Effector memory CD4-positive, alpha-beta T cell (primary cell): ENCODE results near the gene ST6GAL1.
"Not testable (repeated sequence)": the region's sequence is repeated elsewhere in the genome, so short reads cannot be mapped to it uniquely, and the experiment has no call there.

Experiments used
- DNase-seq, 3 donors: peaks; one replicate each; pipeline ENCODE4 v3.0.0-alpha.2; 2020
- H3K27ac ChIP-seq: 2 replicates; pipeline ENCODE4 v1.7.0; 2013; ENCODE audit warnings: mild to moderate bottlenecking, low read length, moderate library complexity; ENCODE audit not compliant: insufficient read depth, poor library complexity, severe bottlenecking
- H3K27me3 ChIP-seq: replicated peaks from 2 replicates; pipeline ENCODE4 v1.7.0; 2013; ENCODE audit warnings: mild to moderate bottlenecking, low read length; ENCODE audit not compliant: insufficient read depth, control insufficient read depth, poor library complexity, severe bottlenecking
- H3K36me3 ChIP-seq: 2 replicates; pipeline ENCODE4 v1.7.0; 2013; ENCODE audit warnings: mild to moderate bottlenecking, low read length, moderate library complexity; ENCODE audit not compliant: control insufficient read depth, insufficient read depth
- H3K4me1 ChIP-seq: 2 replicates; pipeline ENCODE4 v1.7.0; 2013; ENCODE audit warnings: low read length, mild to moderate bottlenecking; ENCODE audit not compliant: control insufficient read depth, insufficient read depth, poor library complexity, severe bottlenecking
- H3K4me3 ChIP-seq: 2 replicates; pipeline ENCODE4 v1.7.0; 2013; ENCODE audit warnings: low read length, low read depth, mild to moderate bottlenecking; ENCODE audit not compliant: insufficient read depth, poor library complexity, severe bottlenecking
- H3K9me3 ChIP-seq: 2 replicates; pipeline ENCODE4 v1.7.0; 2013; ENCODE audit warnings: mild to moderate bottlenecking, low read length, moderate library complexity; ENCODE audit not compliant: control insufficient read depth

The ST6GAL1 gene

DNA sequence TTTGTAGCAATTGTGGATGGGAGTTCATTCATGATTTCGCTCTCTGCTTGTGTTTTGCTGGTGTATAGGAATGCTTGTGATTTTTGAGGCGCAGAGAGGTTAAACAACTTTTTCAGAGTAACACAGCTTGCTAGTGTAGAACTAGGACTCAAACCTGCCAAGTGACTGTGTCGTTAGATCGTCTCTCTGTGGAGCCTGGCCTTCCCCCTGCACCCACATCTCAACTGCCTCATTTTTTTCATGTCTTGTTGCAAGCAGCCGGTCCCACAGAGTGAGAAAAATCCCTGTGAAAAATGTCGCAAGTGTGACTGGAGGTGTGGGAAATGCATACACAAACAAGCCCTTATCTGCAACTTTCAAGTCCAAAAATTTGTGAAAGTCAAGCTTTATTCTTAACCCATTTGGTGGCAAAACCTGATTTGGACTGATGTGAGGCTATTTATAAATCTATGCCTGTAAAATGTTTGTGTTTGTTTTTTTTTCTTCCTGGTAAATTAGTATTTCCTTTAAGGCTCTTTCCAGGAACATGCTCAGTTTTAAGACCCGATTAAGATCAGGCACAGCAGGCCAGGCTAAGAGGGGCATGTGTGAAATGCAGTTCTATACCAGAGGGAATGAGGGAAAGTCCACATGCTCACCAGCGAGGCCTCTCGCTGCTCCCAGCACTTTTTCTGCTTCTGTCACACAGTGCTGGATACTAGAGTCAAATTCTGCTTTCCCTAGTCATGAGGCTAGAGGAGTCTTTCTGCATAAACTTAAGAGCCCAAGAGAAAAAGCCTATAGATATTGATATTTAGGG, 25.8 kb downstream of the ST6GAL1 start:
- H3K4me1 ChIP-seq: peaks cover 28% of the 10 kb centered on the region
- H3K27me3 ChIP-seq: no peaks in the 10 kb centered on the region
- H3K27ac ChIP-seq: no peak overlapping the region
- H3K4me3 ChIP-seq: no peak overlapping the region
- H3K36me3 ChIP-seq: no peaks in the 10 kb centered on the region
- H3K9me3 ChIP-seq: no peaks in the 10 kb centered on the region
- DNase-seq: no peak

DNA sequence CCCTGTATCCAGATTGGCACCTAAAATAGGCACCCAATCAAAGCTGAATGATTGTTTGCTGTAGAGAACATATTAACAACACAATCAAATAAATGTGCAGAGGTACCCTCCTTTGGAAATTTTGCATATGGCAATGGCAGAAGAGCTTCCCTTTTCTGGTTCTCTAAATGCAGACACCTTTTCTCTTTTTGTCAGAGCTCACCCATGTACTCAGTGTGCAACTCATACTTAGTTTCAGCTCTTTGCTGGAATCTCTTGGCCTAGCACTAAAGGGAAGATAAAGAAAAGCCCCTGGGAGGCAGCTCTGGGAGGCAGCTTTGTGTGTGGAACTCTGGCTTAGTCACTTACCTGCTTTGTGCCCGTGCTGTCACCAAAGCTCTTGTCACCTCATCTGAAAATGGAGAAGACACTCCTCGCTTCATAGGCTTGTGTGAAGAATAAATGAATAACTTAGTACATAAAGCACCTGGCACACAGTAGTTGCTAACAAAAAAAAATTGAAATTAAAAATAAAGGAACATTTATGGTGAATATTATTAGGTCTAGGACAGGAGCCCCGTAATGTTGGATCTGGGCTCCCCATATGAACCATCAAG, 28.8 kb downstream of the ST6GAL1 start:
- no peak overlapping the region for H3K27ac ChIP-seq
- H3K4me1 ChIP-seq: peaks cover 11% of the 10 kb centered on the region
- H3K4me3 ChIP-seq: no peak overlapping the region
- H3K27me3 ChIP-seq: no peaks in the 10 kb centered on the region
- DNase-seq: no peak
- H3K9me3 ChIP-seq: no peaks in the 10 kb centered on the region
- H3K36me3 ChIP-seq: peaks cover 7% of the 10 kb centered on the region

DNA sequence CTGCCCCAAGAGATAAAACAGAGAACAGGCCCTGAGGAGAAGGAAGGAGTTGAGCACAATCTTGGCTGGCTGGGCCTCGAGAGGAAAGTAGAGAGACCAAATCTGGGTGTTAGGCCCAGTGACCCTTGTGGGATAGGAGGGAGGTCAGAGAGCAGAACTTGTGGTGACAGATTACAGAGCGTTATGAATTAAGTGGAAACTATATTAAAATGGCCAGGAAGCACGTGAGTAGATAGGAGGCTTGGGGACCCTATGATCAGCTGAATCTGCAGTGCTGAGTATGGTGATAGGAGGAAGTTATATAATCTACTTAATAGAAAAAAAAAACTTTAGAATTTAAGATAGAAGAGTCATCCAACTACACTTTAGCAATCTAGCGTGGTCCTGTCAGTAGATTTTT, 30.0 kb downstream of the ST6GAL1 start:
- H3K27ac ChIP-seq: peak overlapping the region; percentile 30
- H3K4me3 ChIP-seq: no peak overlapping the region
- no peaks in the 10 kb centered on the region for H3K9me3 ChIP-seq
- H3K27me3 ChIP-seq: no peaks in the 10 kb centered on the region
- DNase-seq: no peak
- peaks cover 16% of the 10 kb centered on the region for H3K4me1 ChIP-seq
- H3K36me3 ChIP-seq: peaks cover 17% of the 10 kb centered on the region

DNA sequence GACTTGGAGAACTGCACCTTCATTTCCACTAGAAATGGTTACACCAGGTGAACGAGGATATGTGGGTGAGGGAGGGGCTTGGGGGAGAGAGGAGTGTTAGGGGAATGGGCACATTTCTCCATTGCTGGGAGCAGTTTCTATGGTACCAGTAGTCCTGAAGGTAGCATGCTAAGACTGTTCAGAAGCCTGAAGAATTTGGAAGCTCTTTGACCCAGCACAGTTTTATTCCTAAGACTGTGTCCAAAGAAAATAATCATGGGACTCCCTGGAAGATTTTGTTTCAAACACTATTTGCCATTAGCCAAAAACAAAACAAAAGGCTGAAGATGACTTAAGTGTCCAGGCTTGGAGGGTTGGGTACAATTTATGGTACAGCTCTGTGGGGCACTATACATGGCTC, 32.1 kb downstream of the ST6GAL1 start:
- H3K4me3 ChIP-seq: no peak overlapping the region
- H3K27ac ChIP-seq: no peak overlapping the region
- H3K9me3 ChIP-seq: no peaks in the 10 kb centered on the region
- no peaks in the 10 kb centered on the region for H3K27me3 ChIP-seq
- H3K36me3 ChIP-seq: peaks cover 21% of the 10 kb centered on the region
- H3K4me1 ChIP-seq: peaks cover 14% of the 10 kb centered on the region
- DNase-seq: no peak

DNA sequence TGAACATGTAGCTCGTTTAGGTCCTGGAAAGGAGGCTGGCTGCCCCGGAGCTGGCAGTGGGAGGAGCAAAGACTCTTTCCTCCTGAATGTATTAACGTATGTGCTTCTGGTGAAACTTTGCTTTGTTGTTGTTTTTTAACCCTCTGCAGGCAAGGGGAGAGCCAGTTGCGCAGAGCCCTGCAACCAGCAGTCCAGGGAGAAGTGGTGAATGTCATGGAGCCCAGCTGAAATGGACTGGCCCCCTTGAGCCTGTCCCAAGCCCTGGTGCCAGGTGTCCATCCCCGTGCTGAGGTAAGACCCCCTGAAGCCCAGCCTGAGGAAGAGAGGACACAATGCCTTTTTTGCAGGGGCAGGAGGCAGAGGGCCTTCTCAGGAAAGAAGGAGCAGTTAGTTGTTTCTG, 33.3 kb downstream of the ST6GAL1 start:
- no peak overlapping the region for H3K4me3 ChIP-seq
- DNase-seq: no peak
- peaks cover 14% of the 10 kb centered on the region for H3K4me1 ChIP-seq
- H3K27ac ChIP-seq: no peak overlapping the region
- H3K36me3 ChIP-seq: peaks cover 30% of the 10 kb centered on the region
- no peaks in the 10 kb centered on the region for H3K27me3 ChIP-seq
- H3K9me3 ChIP-seq: no peaks in the 10 kb centered on the region

DNA sequence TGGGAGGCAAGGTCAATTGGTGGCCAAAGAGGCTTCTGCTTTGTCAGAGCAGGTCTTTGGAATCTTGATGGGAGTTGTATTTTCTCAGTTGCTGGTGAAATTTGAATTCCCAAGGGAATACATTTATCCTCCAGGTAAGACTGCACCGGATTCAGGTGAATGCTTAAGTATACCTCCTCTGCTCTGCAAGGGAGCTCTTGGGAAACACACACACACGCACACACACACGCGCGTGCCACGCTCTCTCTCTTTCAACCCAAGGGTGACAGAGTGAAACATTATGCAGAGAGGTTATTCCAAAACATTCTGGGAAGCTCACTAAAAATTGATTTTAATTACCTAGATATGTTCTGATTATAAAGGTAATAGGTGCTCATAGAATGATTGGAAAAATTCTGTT, 33.7 kb downstream of the ST6GAL1 start:
- Histone ChIP-seq H3K36me3 (peaks cover 30% of the 10 kb centered on the region), H3K27ac (no peak overlapping the region), H3K4me3 (no peak overlapping the region), H3K9me3 (no peaks in the 10 kb centered on the region), H3K27me3 (no peaks in the 10 kb centered on the region), H3K4me1 (peaks cover 14% of the 10 kb centered on the region)
- no peak for DNase-seq

DNA sequence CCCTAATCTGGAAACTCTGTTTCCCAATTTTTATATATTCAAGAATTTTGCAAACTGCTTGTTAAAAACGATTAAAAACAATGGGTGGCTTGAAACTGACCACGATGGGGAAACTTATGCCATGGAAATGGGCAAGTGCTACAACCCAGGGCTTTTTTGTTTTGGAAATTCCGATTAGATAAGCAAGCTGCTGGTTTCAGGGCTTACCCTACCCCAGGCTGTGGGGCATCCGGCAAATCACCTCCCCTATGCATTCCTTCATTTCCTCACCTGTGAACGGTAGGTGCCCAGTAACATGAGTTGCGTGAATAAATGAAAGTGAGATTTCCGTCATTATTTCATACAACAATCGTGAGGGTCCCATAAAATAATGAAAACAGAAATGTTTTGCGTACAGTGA, 34.3 kb downstream of the ST6GAL1 start:
- Histone ChIP-seq H3K9me3 (no peaks in the 10 kb centered on the region), H3K27ac (no peak overlapping the region), H3K27me3 (no peaks in the 10 kb centered on the region), H3K36me3 (peaks cover 30% of the 10 kb centered on the region), H3K4me1 (peaks cover 14% of the 10 kb centered on the region), H3K4me3 (no peak overlapping the region)
- no peak for DNase-seq

DNA sequence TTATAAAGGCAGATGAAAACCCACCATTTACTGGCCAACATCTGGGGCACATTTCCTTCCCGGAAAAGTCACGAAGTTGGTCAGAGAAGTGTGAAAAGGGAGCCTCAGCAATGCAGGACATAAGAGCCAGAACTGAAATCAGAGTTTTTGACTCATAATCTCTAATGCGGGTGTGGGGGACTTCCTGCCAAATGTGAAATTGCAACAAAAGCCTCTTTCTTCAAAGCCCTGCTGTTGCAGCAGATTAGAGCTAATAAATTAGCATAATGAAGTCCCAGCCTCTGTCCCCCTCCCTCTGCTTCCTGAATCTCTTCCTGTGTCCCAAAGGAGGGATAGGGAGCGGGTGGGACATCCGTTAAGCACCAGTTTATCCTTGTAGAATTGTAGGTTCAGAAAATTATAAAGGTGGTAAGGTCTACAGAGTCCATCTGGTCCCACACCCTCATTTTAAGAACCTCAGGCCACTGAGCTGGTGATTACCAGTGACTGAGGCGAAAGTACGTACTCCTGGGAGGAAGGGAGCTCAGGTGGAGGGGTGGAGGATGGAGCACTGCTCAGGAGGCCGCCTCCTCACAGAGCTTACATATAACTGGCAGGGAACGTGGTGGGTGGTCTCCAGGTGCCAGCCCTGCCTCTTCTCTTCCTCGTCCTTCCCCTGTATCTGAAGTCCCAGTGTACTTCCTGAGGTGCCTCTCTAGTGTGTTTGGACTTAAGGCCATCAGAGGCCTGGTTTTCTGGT, 35.0 kb downstream of the ST6GAL1 start:
- Histone ChIP-seq H3K4me1 (peaks cover 10% of the 10 kb centered on the region), H3K27me3 (no peaks in the 10 kb centered on the region), H3K36me3 (peaks cover 30% of the 10 kb centered on the region), H3K27ac (no peak overlapping the region), H3K4me3 (no peak overlapping the region), H3K9me3 (no peaks in the 10 kb centered on the region)
- no peak for DNase-seq

DNA sequence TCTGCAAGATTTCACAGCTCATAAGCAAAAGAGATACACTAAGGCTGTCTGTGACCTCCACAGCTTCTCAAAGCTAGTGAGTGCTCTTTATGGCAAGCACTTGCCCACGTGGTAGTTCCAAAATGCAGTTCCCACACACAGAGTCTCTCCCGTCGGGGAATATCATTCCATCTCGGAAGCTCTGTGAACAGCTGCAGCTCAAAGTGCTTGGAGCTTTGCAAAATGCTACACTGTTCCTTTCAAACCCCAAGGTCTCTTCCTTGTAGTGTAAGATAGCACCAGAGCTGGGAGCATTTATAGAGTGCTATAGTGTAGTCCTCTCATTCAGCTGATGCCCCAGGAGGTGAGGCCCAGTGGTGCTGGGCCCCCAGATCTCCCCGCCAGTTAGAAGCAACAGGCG, 36.1 kb downstream of the ST6GAL1 start:
- DNase-seq: no peak
- Histone ChIP-seq H3K27ac (no peak overlapping the region), H3K4me3 (no peak overlapping the region), H3K27me3 (no peaks in the 10 kb centered on the region), H3K4me1 (peaks cover 9% of the 10 kb centered on the region), H3K9me3 (no peaks in the 10 kb centered on the region), H3K36me3 (peaks cover 30% of the 10 kb centered on the region)

DNA sequence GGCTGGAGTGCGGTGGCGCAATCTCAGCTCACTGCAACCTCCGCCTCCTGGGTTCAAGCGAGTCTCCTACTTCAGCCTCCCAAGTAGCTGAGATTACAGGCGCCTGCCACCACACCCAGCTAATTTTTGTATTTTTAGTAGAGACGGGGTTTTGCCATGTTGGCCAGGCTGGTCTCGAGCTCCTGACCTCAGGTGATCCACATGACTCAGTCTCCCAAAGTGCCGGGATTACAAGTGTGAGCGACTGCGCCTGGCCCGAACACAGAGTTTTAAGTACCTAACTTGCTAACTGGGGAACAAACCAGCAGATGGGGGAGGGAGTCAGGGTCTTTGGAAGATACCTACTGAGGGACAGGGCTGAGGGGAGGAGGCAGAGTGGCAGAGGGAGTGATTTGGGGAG, 36.9 kb downstream of the ST6GAL1 start:
- H3K36me3 ChIP-seq: peaks cover 30% of the 10 kb centered on the region
- H3K4me1 ChIP-seq, H3K27me3 ChIP-seq, H3K4me3 ChIP-seq, H3K9me3 ChIP-seq, DNase-seq: not testable (repeated sequence)
- H3K27ac ChIP-seq: peak overlapping the region; percentile 21
